SK-N-SH treated with all-trans-retinoic acid at 6 μM for 48 hours (cell line): ENCODE measurements around the gene SELENOM.

Experiments used
- CREB5 ChIP-seq: fragments of 250-450 bp; sonication (Bioruptor Pico); IDR thresholded peaks from 2 replicates; pipeline ENCODE4 v1.5.1; 2020; ENCODE audit warnings: low read depth, mild to moderate bottlenecking, moderate library complexity
- GLIS3 ChIP-seq: fragments of 250-450 bp; sonication (Bioruptor Pico); IDR thresholded peaks from 2 replicates; pipeline ENCODE4 v1.5.0; 2020; ENCODE audit warnings: mild to moderate bottlenecking, moderate library complexity
- OSR1 ChIP-seq: fragments of 250-450 bp; sonication (Bioruptor Pico); IDR thresholded peaks from 2 replicates; pipeline ENCODE4 v1.8.0; 2022; ENCODE audit warnings: moderate library complexity, mild to moderate bottlenecking, inconsistent platforms
- ZC3H10 ChIP-seq: fragments of 250-450 bp; sonication (Bioruptor Pico); IDR thresholded peaks from 2 replicates; pipeline ENCODE4 v1.5.1; 2021; ENCODE audit warnings: mild to moderate bottlenecking, moderate library complexity
- ZFP3 ChIP-seq: fragments of 250-450 bp; sonication (Bioruptor Pico); IDR thresholded peaks from 2 replicates; pipeline ENCODE4 v1.5.0; 2020; ENCODE audit warnings: mild to moderate bottlenecking, moderate library complexity
- ZFP30 ChIP-seq: fragments of 450-650 bp; formaldehyde crosslinking; IDR thresholded peaks from 2 replicates; pipeline ENCODE4 v1.5.0; 2022; ENCODE audit warnings: mild to moderate bottlenecking, moderate library complexity
- ZNF8 ChIP-seq: fragments of 450-650 bp; formaldehyde crosslinking; IDR thresholded peaks from 2 replicates; pipeline ENCODE4 v1.5.0; 2020; ENCODE audit warnings: mild to moderate bottlenecking, moderate library complexity

DNA sequence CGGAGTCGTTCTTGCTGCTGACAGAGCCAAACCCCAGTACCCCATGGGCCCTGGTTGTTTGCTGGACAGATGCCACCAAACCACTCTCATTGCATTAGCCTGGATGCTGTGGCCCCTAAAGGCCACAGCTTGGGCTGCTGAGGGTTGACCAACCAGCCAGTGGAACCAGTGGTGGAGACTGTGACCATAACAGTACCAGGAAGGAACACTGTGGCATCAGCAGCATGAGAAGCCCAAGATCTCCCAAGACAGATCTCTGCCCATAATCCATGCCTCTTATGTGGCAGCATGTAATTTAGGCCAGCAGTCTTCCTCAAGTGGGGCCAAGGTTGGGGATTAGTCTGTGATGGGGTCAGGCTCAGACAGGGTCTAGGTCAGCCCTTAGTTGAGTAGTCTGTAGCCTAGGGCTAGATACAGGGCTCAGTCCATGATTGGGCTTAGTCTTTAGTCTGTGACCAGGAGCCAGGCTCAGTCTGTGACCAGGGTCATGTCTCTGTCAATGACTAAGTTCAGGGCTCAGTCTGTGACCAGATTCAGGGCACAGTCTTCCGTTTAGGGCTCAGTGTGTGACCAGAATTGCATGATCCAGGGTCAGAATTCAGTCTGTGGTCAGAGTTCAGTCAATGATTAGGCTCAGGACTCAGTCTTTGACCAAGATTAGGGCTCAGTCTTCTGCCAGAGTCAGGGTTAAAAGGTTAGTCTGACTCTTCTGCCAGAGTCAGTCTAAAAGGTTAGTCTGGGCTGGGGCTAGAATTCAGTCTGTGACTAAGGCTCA, 10.9 kb upstream of the SELENOM start:
- TF ChIP-seq CREB5 (CRISPR knock-in tag): no peak
- no peak for TF ChIP-seq ZFP3
- no peak for TF ChIP-seq ZC3H10
- TF ChIP-seq ZFP30 (CRISPR knock-in tag): no peak
- no peak for TF ChIP-seq OSR1
- TF ChIP-seq ZNF8 (CRISPR knock-in tag): no peak
- TF ChIP-seq GLIS3 (CRISPR knock-in tag): no peak
